OCI-LY1 (cell line): ENCODE data around the gene INPP4A.

Experiments used
- CTCF ChIP-seq: fragments of 200-600 bp; sonication (generic), shearing (Covaris generic); IDR thresholded peaks from 2 replicates; pipeline ENCODE4 v1.5.1; 2017; ENCODE audit warnings: mild to moderate bottlenecking, antibody characterized with exemption, low read length, moderate library complexity, mixed read lengths
- EZH2 ChIP-seq: fragments of 200-600 bp; sonication (generic), shearing (Covaris generic); IDR thresholded peaks from 2 replicates; pipeline ENCODE4 v1.8.0; 2017; ENCODE audit warnings: borderline replicate concordance, mixed run types, mild to moderate bottlenecking, antibody characterized with exemption, low read length, moderate library complexity, mixed read lengths

GRCh38 chr2:98532756-98533155 is 88.1 kb downstream of the INPP4A start:
- TF ChIP-seq CTCF (no peak), EZH2 (no peak)
